Activated naive CD8-positive, alpha-beta T cell treated with anti-CD3 and anti-CD28 coated beads, Interleukin-2, amount 10 ng/mL, durations not matched to agents 7 days and 5 days (primary cell): ENCODE results near the gene KIAA1671. TPM values are rescaled to one million over a fixed set of nuclear protein-coding genes. Genes with fewer than 3 reads are reported as not detected.

Experiments used
- ATAC-seq: fragments of 150-1000 bp; cut with Tn5 transposase; one replicate; pipeline ENCODE4 v1.10.0; 2021; ENCODE audit warnings: low read depth, moderate library complexity
- POLR2A ChIA-PET: fragments of 350-600 bp; sonication (Branson Sonifier 250); formaldehyde crosslinking; loops from one replicate; lab custom pipeline; 2021; ENCODE audit warnings: antibody characterized with exemption; lab: Charles Lee
- DNase-seq: peaks from one replicate; pipeline ENCODE4 v3.0.0; 2021
- H3K27ac Mint-ChIP-seq: one replicate; pipeline ENCODE4 v1.8.0; 2022; ENCODE audit warnings: mild to moderate bottlenecking, mixed read lengths
- H3K27me3 Mint-ChIP-seq: one replicate; pipeline ENCODE4 v1.8.0; 2022; ENCODE audit warnings: mild to moderate bottlenecking, moderate library complexity, mixed read lengths
- H3K36me3 Mint-ChIP-seq: one replicate; pipeline ENCODE4 v1.8.0; 2021; ENCODE audit warnings: mild to moderate bottlenecking, mixed read lengths
- H3K4me1 Mint-ChIP-seq: one replicate; pipeline ENCODE4 v1.8.0; 2021; ENCODE audit warnings: mixed read lengths
- H3K4me3 Mint-ChIP-seq: one replicate; pipeline ENCODE4 v1.8.0; 2022; ENCODE audit warnings: mild to moderate bottlenecking, moderate library complexity, mixed read lengths
- H3K9me3 Mint-ChIP-seq: one replicate; pipeline ENCODE4 v1.8.0; 2021; ENCODE audit warnings: mixed read lengths
- total RNA-seq, 2 experiments: library from RNA; stranded (reverse); gene quantifications; one replicate each; pipeline ENCODE4 v1.2.3, GENCODE V29; 2021

The KIAA1671 gene
- total RNA-seq, 2 experiments from 2014 or later = 10.0 to 10.5 TPM

- Mint-ChIP-seq H3K4me1 (peaks cover 9% of the 10 kb centered on the region), H3K9me3 (no peaks in the 10 kb centered on the region), H3K4me3 (peak overlapping the region; percentile 84), H3K27ac (peak overlapping the region; percentile 85), H3K36me3 (peaks cover 4% of the 10 kb centered on the region), H3K27me3 (no peaks in the 10 kb centered on the region)
- POLR2A ChIA-PET = interaction anchor here (1.0 to 1.6 kb wide), 5 partner anchors 25 to 49 kb away, joined by 3 to 5 read pairs (median 4); no protein-coding TSS in a partner anchor
- peak; percentile 87 for ATAC-seq
- peak; percentile 63 for DNase-seq
Observed at GRCh38 chr22:25110846-25111578, 158.5 kb downstream of the KIAA1671 start.

GRCh38 chr22:25111579-25112517, 159.3 kb downstream of the KIAA1671 start:
- Mint-ChIP-seq H3K36me3 (peaks cover 4% of the 10 kb centered on the region), H3K27ac (no peak overlapping the region), H3K27me3 (no peaks in the 10 kb centered on the region), H3K4me1 (peaks cover 9% of the 10 kb centered on the region), H3K9me3 (no peaks in the 10 kb centered on the region), H3K4me3 (peak overlapping the region; percentile 84)
- POLR2A ChIA-PET = interaction anchor here (1.2 to 1.6 kb wide), 3 partner anchors 30 to 50 kb away, joined by 3 to 5 read pairs (median 4); no protein-coding TSS in a partner anchor
- ATAC-seq (peak; percentile 14), DNase-seq (no peak)

- Mint-ChIP-seq H3K27me3 (no peaks in the 10 kb centered on the region), H3K4me3 (no peak overlapping the region), H3K36me3 (peaks cover 6% of the 10 kb centered on the region), H3K27ac (no peak overlapping the region), H3K4me1 (peaks cover 9% of the 10 kb centered on the region), H3K9me3 (no peaks in the 10 kb centered on the region)
- POLR2A ChIA-PET = interaction anchor here (1.2 to 1.5 kb wide), 2 partner anchors 31 to 51 kb away, joined by 3 to 4 read pairs; no protein-coding TSS in a partner anchor
- ATAC-seq (no peak), DNase-seq (no peak)
Observed at GRCh38 chr22:25112538-25113253, 160.2 kb downstream of the KIAA1671 start.

GRCh38 chr22:25113316-25113721, 160.8 kb downstream of the KIAA1671 start:
- no peak overlapping the region for H3K27ac Mint-ChIP-seq
- H3K4me3 Mint-ChIP-seq = no peak overlapping the region
- peaks cover 9% of the 10 kb centered on the region for H3K4me1 Mint-ChIP-seq
- H3K36me3 Mint-ChIP-seq = peaks cover 8% of the 10 kb centered on the region
- no peak for DNase-seq
- ATAC-seq = no peak
- no peaks in the 10 kb centered on the region for H3K9me3 Mint-ChIP-seq
- POLR2A ChIA-PET = no interaction called here
- H3K27me3 Mint-ChIP-seq = no peaks in the 10 kb centered on the region

GRCh38 chr22:25114369-25115362, 162.2 kb downstream of the KIAA1671 start:
- Mint-ChIP-seq H3K36me3 (peaks cover 7% of the 10 kb centered on the region), H3K27me3 (no peaks in the 10 kb centered on the region), H3K4me3 (no peak overlapping the region), H3K4me1 (peaks cover 9% of the 10 kb centered on the region), H3K27ac (no peak overlapping the region), H3K9me3 (no peaks in the 10 kb centered on the region)
- no peak for ATAC-seq
- POLR2A ChIA-PET = no interaction called here
- DNase-seq = no peak

- no peaks in the 10 kb centered on the region for H3K4me1 Mint-ChIP-seq
- ATAC-seq (no peak), DNase-seq (no peak)
- no peaks in the 10 kb centered on the region for H3K27me3 Mint-ChIP-seq
- POLR2A ChIA-PET = no interaction called here
- peaks cover 15% of the 10 kb centered on the region for H3K36me3 Mint-ChIP-seq
- no peaks in the 10 kb centered on the region for H3K9me3 Mint-ChIP-seq
- H3K4me3 Mint-ChIP-seq = no peak overlapping the region
- no peak overlapping the region for H3K27ac Mint-ChIP-seq
Observed at GRCh38 chr22:25119609-25120008, 167.1 kb downstream of the KIAA1671 start.

GRCh38 chr22:25120093-25120561, 167.6 kb downstream of the KIAA1671 start:
- DNase-seq (no peak), ATAC-seq (no peak)
- H3K27ac Mint-ChIP-seq = no peak overlapping the region
- no peak overlapping the region for H3K4me3 Mint-ChIP-seq
- POLR2A ChIA-PET = no interaction called here
- peaks cover 15% of the 10 kb centered on the region for H3K36me3 Mint-ChIP-seq
- no peaks in the 10 kb centered on the region for H3K27me3 Mint-ChIP-seq
- H3K9me3 Mint-ChIP-seq = no peaks in the 10 kb centered on the region
- no peaks in the 10 kb centered on the region for H3K4me1 Mint-ChIP-seq

- no peak for ATAC-seq
- no peaks in the 10 kb centered on the region for H3K9me3 Mint-ChIP-seq
- no peak overlapping the region for H3K27ac Mint-ChIP-seq
- no peak for DNase-seq
- H3K27me3 Mint-ChIP-seq = no peaks in the 10 kb centered on the region
- H3K36me3 Mint-ChIP-seq = peaks cover 15% of the 10 kb centered on the region
- POLR2A ChIA-PET = no interaction called here
- H3K4me3 Mint-ChIP-seq = no peak overlapping the region
- no peaks in the 10 kb centered on the region for H3K4me1 Mint-ChIP-seq
Observed at GRCh38 chr22:25120761-25121212, 168.3 kb downstream of the KIAA1671 start.

GRCh38 chr22:25122136-25122764, 169.7 kb downstream of the KIAA1671 start:
- no peak overlapping the region for H3K27ac Mint-ChIP-seq

GRCh38 chr22:25123677-25124076, 171.2 kb downstream of the KIAA1671 start:
- POLR2A ChIA-PET = interaction anchor here (0.7 kb wide), 1 partner anchor 391 kb away, joined by 4 read pairs; no protein-coding TSS in a partner anchor

More at GRCh38 chr22:25122136-25122764, 169.7 kb downstream of the KIAA1671 start:
- no peak for ATAC-seq
- Mint-ChIP-seq H3K4me1 (no peaks in the 10 kb centered on the region), H3K36me3 (peaks cover 15% of the 10 kb centered on the region), H3K27me3 (no peaks in the 10 kb centered on the region), H3K4me3 (no peak overlapping the region), H3K9me3 (no peaks in the 10 kb centered on the region)
- POLR2A ChIA-PET = no interaction called here
- no peak for DNase-seq

GRCh38 chr22:25125693-25126357, 173.3 kb downstream of the KIAA1671 start:
- no peak for ATAC-seq
- POLR2A ChIA-PET = no interaction called here
- no peak overlapping the region for H3K4me3 Mint-ChIP-seq
- peaks cover 7% of the 10 kb centered on the region for H3K36me3 Mint-ChIP-seq
- DNase-seq = no peak
- no peak overlapping the region for H3K27ac Mint-ChIP-seq
- H3K27me3 Mint-ChIP-seq = no peaks in the 10 kb centered on the region
- H3K9me3 Mint-ChIP-seq = no peaks in the 10 kb centered on the region
- no peaks in the 10 kb centered on the region for H3K4me1 Mint-ChIP-seq

More at GRCh38 chr22:25123677-25124076, 171.2 kb downstream of the KIAA1671 start:
- Mint-ChIP-seq H3K27ac (no peak overlapping the region), H3K36me3 (peaks cover 7% of the 10 kb centered on the region), H3K27me3 (no peaks in the 10 kb centered on the region), H3K4me1 (no peaks in the 10 kb centered on the region), H3K9me3 (no peaks in the 10 kb centered on the region), H3K4me3 (no peak overlapping the region)
- DNase-seq (no peak), ATAC-seq (no peak)
